ENCODE data around the gene PLA2R1. TPM values are rescaled to one million over a fixed set of nuclear protein-coding genes. Genes with fewer than 3 reads are reported as not detected.

Gene PLA2R1
- total RNA-seq, 4 donors from 2014 or later, result 86.0 to 246 (median 152) TPM

DNA sequence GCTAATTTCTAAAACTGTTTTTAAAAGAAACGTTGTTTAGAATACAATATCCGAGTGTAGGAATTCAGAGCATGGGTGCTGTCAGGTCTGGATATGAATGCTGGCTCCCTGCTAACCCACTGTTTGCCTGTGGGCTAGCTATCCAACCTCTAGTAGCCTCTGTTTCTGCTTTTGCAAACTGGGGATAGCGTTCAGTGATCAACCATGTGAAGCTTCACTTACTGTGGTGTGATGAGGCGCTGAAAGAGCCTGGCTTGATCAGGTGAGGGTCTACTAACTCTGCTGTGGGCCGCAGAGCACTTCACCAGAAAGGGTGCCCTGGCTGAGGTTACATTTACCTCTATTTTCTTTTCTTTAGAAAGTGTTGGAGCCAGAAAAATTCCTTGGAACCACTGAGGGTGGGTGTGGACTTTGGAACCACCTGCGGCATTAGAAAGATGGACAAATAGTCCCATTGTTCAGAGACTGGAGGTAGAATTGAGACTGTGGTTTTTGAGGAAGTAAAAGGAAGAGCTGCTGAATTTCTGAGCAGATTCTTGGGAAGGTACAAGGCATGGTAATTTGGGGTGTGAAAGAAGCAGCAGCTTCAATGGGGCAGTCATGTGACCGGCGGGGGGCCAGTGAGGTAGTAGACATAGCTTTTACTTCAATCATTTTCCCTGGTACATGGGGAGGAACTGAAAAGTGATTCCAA, 168.1 kb downstream of the PLA2R1 start:
- H3K27me3 ChIP-seq, result no peaks in the 10 kb centered on the region
- DNase-seq, result peak in 1 of 2 donors; percentile 19
- no peak for TF ChIP-seq POLR2A (IDR thresholded peaks at IDR 0.05)
- TF ChIP-seq, protein P1, sequence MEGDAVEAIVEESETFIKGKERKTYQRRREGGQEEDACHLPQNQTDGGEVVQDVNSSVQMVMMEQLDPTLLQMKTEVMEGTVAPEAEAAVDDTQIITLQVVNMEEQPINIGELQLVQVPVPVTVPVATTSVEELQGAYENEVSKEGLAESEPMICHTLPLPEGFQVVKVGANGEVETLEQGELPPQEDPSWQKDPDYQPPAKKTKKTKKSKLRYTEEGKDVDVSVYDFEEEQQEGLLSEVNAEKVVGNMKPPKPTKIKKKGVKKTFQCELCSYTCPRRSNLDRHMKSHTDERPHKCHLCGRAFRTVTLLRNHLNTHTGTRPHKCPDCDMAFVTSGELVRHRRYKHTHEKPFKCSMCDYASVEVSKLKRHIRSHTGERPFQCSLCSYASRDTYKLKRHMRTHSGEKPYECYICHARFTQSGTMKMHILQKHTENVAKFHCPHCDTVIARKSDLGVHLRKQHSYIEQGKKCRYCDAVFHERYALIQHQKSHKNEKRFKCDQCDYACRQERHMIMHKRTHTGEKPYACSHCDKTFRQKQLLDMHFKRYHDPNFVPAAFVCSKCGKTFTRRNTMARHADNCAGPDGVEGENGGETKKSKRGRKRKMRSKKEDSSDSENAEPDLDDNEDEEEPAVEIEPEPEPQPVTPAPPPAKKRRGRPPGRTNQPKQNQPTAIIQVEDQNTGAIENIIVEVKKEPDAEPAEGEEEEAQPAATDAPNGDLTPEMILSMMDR (IDR thresholded peaks at IDR 0.05), result no peak
- no peak overlapping the region for H3K4me3 ChIP-seq (replicated peaks in 1 of 3)
- H3K36me3 ChIP-seq, result no peaks in the 10 kb centered on the region
- H3K4me1 ChIP-seq, result peaks cover 8 to 17% of the 10 kb centered on the region in 2 donors
- 80 to 82% methylated on average over 8 of the region's 8 CpGs for WGBS, 2 donors
- no peaks in the 10 kb centered on the region for H3K9me3 ChIP-seq
- H3K27ac ChIP-seq, result no peak overlapping the region
- intact Hi-C loops (cut with DNase I), result no loop called here

DNA sequence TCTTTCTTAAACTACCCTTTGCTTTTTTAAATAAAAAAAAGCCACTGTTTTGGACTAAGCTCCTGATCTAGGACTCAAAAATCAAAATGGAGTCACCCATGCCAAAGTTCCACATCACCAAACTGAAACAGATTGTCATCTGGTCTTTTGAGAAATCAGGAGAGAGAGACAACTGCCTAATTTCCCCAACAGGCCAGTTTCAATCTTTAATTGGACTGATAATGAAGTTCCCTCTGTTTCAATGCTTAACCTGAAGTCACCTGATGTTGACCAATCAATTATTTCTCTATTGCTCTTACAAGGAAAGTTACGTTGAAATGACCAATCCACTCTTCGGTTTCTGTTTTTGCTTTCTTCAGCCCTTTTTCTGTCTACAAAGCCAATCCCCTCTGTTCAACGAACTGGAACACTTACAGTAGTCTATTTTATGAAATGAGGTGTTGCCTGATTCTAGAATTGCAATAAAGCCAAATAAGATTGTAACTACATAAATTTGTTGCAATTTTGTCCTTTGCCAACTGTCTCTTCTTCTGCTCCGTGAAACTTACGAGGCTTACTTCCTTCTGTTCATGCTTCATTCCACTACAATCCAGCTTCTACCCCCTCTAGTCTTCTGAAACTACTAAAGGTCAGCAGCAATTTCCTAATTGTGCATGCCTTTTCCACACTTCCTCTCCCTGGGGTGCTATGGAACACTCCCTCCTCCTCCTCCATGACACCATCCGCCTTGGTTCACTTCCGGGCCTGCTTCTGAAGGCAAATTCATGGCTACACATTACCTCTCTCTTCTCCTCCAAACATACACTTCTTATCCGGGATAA, 169.2 kb downstream of the PLA2R1 start:
- Histone ChIP-seq H3K36me3 (no peaks in the 10 kb centered on the region), H3K4me1 (peaks cover 8 to 17% of the 10 kb centered on the region in 2 donors), H3K27ac (no peak overlapping the region), H3K4me3 (replicated peaks in 1 of 3) (no peak overlapping the region), H3K27me3 (no peaks in the 10 kb centered on the region), H3K9me3 (no peaks in the 10 kb centered on the region)
- intact Hi-C loops (cut with DNase I), result no loop called here
- DNase-seq, result no peak
- no peak for TF ChIP-seq POLR2A (IDR thresholded peaks at IDR 0.05)
- TF ChIP-seq, protein P1 (IDR thresholded peaks at IDR 0.05), result no peak
- 80 to 82% methylated on average over 8 of the region's 8 CpGs for WGBS, 2 donors

DNA sequence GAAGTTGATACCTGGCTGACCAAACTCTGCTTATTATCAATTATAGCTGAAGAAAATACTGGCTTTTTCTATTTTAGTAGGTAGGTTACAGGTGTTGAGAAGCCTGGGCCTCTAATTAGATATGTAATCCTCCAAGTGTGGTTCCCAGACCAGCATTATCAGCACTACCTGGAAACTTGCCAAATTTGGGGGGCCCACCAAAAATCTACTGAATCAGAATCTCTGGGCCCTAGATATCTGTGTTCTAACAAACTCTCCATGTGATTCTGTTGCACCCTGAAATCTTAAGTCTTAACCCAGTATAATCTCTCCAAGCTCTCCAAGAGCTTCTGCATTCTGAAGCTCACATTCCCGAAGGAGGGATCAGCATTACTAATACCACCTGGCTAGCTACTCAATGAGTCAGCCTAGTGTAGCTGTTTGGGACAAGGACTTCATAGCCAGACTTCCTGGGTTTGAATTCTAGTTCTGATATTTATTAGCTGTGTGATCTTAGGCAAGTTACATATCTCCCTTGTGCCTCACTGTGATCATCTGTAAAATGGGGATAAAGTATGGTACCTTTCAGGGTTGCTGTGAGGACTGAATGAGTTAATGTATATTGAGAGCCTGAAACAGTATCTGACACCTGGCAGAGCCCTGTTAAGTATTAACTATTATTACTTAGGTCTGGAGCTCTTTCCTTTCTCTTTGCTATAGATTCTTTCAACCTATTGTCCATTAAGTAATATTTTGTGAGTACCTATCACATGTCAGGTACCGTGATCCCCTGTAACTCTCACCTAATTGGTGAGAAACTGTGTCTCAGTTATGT, 170.3 kb downstream of the PLA2R1 start:
- Histone ChIP-seq H3K27me3 (no peaks in the 10 kb centered on the region), H3K4me3 (replicated peaks in 1 of 3) (no peak overlapping the region)
- DNase-seq, result no peak

DNA sequence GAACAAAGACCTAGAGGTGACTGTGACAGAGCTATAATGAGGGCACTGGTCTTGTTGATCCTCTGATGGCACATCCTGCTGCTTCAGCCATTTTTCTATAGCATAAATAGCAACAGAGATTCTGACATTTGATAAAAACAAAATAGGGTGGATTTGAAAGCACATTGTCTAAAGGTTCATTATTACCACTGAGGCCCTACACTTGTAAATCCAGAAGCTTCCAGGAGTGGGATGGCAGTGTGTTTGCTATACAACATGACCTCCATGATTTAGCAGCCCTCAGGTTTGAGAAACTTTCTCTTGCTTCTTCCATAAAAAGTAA, 171.2 kb downstream of the PLA2R1 start:
- Histone ChIP-seq H3K27ac (no peak overlapping the region), H3K36me3 (no peaks in the 10 kb centered on the region), H3K4me3 (replicated peaks in 1 of 3) (no peak overlapping the region), H3K27me3 (no peaks in the 10 kb centered on the region), H3K4me1 (peaks cover 8 to 17% of the 10 kb centered on the region in 2 donors), H3K9me3 (no peaks in the 10 kb centered on the region)
- intact Hi-C loops (cut with DNase I), result no loop called here
- TF ChIP-seq POLR2A (IDR thresholded peaks at IDR 0.05), result no peak
- TF ChIP-seq, protein P1 (IDR thresholded peaks at IDR 0.05), result no peak
- DNase-seq, result no peak

More for the DNA sequence above, 170.3 kb downstream of the PLA2R1 start:
- H3K4me1 ChIP-seq, result peaks cover 8 to 17% of the 10 kb centered on the region in 2 donors
- no peaks in the 10 kb centered on the region for H3K9me3 ChIP-seq
- TF ChIP-seq, protein P1 (IDR thresholded peaks at IDR 0.05), result no peak
- no peak for TF ChIP-seq POLR2A (IDR thresholded peaks at IDR 0.05)
- H3K36me3 ChIP-seq, result no peaks in the 10 kb centered on the region
- 80 to 90% methylated on average over 2 of the region's 2 CpGs for WGBS, 2 donors
- intact Hi-C loops (cut with DNase I), result no loop called here
- no peak overlapping the region for H3K27ac ChIP-seq

Measured in thyroid gland (tissue), 4 donors.